NCI-H2107 treated with DMSO at 0.1 percent for 48 hours (cell line): ENCODE results near the gene ZNF772.

Source experiments
- DNase-seq: peaks from one replicate; lab custom pipeline; 2025; ENCODE audit not compliant: unreplicated experiment; lab: John Stamatoyannopoulos, UW

Gene ZNF772

GRCh38 chr19:57435062-57435978 lies 42.0 kb downstream of the ZNF772 start, which contains the start of gene ZNF749:
ZNF749 (plus strand) TSS chr19:57435325; CDS start chr19:57435579, 254 bp downstream.
- peak; percentile 97 for DNase-seq

GRCh38 chr19:57434386-57435061 lies 42.8 kb downstream of the ZNF772 start:
- no peak for DNase-seq

- no peak for DNase-seq
Observed at GRCh38 chr19:57421037-57421436, 56.3 kb downstream of the ZNF772 start.

- DNase-seq: no peak
Observed at GRCh38 chr19:57419439-57419838, 57.9 kb downstream of the ZNF772 start.
